Measurements from ENCODE around the gene FYB1.

- TF ChIP-seq CTCF (IDR thresholded peaks at IDR 0.05; ENCODE audit: insufficient read depth, low read length) (no peak), REST (IDR thresholded peaks at IDR 0.05; ENCODE audit: insufficient replicate concordance, low read depth) (no peak), POLR2AphosphoS5 (IDR thresholded peaks at IDR 0.05; ENCODE audit: low read depth) (no peak), GABPA (IDR thresholded peaks at IDR 0.05; ENCODE audit: low read depth) (no peak), SPI1 (IDR thresholded peaks at IDR 0.05; ENCODE audit: borderline replicate concordance, low read depth) (no peak)
These were observed 61.7 kb downstream of the FYB1 start for GRCh38 chr5:39157701-39158100.

Data from HL-60 (cell line).